Stimulated activated CD8-positive, alpha-beta memory T cell treated with anti-CD3 and anti-CD28 coated beads, Interleukin-7, amount 100 ng/mL, for 24 hours (primary cell): Measurements from ENCODE around the gene NOX5.

ENCODE experiments used
- DNase-seq: peaks from one replicate; pipeline ENCODE4 v3.0.0-alpha.2; 2020; ENCODE audit warnings: low read depth

Gene NOX5

DNA sequence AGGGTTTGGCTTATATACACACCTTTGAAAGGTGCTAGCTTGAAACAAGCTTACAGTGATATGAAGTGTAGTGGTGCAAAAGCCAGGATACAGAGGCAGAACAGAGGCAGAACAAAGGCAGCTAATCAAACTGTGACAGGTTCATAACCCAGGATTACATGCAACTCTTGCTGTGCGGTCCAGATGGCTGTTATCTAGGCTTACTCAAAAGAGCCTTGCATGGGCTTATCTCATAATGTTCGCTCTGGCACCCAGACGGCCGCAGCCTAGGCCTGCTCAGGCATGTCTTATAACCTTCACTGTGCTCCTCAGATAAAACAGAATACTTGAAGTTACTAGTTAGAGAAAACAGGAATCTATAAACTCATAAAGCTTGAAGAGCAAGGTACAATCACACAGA, 22.8 kb upstream of the NOX5 start:
- DNase-seq: no peak

DNA sequence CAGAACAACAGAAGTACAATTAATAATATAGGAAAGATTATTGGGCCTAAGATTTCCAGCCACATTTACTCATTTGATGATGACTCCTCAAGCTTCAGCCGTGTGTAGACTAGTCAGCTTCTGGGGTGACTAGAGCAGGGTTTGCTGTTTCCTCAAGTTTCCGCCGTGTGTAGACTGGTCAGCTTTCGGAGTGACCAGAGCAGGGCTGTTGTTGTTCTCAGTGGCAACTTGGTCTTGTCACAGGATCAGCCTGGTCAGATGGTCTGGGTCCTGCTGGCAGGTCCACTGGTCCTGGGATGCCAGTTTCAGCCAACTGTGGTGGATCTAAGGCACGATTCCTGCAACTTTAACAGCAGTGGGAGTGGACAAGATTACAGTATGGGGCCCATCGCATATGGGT, 21.8 kb upstream of the NOX5 start:
- no peak for DNase-seq

DNA sequence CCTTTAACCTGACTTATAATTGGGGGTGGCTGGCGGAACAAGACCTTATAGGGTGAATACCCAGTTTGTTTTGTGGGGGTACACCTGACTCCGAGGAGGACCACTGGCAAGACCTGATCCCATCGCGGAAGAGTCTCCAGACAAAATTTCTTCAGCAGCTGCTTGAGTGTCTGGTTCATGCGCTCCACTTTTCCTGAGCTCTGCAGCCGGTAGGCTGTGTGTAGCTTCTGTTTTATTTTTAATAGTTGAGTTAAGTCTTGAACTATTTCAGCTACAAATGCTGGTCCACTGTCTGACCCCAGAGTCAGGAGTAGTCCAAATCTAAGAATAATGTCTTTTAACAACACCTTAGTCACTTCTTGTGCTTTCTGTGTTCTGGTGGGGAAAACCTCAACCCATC, 21.2 kb upstream of the NOX5 start:
- no peak for DNase-seq

DNA sequence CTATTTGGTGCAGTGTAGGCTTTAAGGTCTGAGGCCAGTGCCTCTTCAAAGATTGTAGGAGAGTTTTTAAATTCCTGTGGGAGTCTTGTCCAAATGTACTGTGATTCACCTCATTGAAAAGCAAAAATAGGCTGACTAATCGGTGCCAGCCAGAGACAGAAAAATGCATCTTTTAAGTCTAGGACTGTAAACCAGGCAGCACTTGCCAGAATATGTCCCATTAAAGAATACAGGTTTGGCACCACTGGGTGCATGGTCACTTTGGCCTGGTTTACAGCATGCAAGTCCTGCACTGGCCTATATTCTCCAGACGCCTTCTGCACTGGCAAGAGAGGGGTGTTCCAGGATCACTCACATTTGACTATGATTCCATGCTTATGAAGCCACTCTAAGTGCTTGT, 20.3 kb upstream of the NOX5 start:
- no peak for DNase-seq

DNA sequence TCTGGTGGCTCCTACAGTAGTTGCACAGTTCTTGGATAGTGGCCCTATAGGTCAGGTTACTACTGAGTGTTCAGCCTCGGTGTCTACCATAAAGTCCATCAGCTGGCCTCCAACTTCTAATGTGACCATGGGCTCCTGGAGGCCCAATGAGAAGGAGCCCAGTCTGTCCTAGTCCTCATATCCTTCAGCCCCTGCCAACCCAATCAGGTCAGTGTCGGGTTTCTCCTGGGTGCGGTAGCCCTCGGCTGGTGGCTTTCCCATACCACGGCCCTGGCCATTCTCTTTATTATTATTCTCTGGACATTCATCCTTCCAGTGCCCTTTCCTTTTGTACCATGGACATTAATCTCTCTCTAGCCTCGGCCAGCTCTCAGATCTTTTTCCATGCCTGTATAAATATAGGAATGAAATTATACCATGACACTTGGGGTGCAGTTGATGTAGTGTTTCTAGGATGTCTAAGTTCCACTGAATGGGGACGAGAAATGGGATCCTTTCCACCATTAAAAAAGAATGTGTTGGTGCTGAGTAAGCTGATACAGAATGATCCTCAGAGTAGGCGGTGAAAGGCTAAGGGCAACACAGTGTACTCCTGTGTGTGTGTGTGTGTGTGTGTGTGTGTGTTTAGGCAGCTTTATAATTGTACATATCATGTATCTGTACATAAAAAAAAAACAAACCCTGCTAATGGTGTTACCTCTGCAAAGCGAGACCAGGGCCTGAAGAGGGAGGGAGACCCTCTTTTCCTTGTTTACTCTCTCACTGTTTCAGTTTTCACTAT, 19.3 kb upstream of the NOX5 start:
- DNase-seq: no peak

DNA sequence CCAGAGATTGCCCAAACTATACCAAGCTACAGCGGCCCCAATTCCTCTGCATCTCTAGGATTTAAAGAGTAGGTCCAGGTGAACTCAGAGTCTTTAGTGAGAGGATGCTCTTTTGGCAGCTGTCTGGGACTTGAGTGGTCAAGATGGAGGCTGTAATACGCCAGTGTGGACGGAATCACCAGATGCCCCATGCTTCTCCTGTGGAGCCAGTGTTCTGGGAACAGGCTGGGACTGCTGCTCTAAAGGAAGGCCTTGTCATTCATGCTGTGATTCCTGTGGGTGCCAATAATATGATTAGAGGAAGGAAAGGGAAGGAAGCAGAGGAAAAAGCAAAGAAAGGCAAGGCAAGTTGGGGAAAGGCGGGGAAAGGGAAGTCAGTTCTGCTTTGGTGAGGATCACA, 17.4 kb upstream of the NOX5 start:
- DNase-seq: no peak

DNA sequence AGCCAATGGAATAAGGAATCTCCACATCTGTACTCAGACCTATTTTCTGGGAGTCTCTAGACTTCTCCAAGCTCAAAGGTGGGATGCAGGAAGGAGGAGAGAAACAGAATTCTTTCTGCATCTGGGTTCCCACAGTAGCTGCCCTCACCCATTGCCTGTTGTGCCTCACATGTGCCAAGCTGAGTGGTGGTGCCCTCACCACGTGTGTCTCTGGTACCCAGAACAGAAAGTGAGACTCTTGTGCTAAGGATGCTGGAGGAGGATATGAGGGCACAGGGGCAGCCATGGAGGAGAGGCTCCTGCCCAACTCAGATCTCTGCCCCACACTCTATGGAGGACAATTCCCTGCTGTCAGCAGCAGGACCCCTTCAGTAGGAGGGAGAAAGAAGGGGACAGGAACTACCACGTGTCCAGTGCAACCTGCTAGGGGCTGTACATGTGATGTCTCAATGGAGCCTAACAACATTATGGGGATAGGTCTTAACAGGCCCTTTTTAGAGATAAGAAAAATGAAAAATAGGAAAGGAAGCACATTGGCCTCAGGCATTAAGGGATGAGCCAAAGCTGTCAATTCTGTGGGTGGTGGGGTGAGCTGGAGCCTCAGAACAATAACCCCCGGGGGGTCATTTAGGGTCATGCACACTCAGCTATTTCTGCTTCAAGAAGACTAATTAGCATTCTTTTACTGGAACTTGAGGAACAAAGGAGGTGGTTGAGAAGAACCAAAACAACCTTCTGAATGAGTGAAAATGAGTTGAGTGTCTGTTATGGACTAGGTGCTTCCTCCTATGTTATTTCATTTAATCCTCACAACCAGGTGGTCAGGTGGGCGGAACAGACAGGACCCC, 16.3 kb upstream of the NOX5 start:
- DNase-seq: no peak

DNA sequence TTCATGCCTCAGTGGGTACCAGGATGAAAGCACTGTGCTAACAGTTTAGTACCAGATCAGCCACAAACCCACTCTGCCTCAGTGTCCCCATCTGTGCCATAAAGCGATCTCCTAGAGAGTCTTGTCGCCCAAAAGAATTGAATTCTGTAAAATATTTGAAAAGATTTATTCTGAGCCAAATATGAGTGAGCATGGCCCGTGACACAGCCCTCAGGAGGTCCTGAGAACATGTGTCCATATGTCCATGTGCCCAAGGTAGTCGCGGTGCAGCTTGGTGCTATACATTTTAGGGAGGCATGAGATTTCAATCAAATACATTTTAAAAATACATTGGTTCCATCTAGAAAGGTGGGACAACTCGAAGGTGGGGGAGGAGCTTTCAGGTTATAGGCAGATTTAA, 15.4 kb upstream of the NOX5 start:
- no peak for DNase-seq

DNA sequence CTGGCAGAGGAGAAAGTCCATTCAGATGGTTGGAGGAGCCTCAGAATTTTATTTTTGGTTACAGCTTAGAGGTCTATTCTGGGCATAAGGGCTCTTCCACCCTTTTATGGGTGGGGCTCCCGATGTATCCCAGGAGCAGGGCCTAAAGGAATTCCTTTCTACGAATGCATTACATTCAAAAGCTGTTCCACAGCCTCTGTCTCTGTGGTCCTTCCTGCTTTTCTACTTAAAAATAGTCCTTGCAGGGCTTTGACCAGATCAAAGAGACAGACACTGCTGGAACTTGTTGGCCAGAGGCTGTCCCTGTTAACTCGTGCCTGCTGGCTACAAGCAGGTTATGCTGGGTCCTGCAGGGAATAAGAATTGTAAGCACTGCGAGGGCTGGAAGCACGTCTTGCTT, 14.4 kb upstream of the NOX5 start:
- no peak for DNase-seq

DNA sequence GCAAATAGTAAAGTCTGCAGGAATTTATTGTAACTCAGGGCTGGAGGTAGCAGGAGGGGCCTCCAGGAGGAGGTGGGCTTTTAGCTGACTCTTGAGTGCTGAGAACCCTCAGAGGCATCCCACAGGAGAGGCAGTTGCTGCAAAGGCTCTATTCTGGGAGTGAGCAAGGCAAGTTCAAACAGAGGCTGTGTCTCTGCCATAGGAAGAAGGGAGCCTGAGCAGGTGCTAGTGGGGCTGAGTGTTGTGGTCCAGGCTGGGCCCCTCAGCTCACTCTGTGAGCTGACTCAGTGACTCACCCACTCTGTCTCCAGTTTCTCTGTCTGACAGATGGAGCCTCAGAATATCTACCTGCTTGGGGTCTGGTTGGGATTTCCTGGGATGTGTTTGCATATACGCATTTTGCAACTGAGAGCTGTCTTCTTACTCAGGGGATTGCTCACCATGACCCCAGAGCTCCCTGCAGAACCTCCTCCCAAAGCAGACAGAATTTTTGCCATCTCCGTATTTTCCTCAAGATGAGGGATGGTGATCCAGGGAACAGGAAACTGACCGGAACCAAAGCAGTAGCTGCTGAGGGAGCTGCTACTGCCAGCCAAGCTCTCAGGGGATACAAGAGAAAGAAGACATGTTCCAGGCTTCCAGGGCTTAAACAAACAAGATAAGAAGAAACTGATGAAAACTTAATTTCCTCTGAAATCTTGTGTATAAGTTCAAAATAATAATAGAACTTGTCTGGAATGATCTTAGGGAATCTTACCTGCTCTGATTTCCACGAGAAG, 13.6 kb upstream of the NOX5 start:
- no peak for DNase-seq

DNA sequence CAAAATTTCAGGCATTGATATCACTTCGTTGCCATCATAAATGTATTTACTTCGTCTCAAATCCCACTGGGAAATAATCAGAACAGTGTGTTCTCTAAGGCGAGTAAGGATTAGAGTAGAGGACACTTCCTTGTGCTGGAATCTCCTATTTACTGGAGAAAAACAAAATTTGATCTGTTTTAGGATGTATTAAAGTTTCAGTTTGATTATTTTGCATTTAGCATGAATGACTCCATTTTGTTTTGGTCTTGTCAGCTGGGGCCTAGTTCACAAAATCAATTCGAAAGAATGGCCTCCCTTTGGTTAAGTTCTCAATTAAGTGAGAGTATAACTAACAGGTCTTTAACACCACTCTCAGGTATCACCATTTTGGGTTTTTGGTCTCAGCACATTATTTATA, 11.7 kb upstream of the NOX5 start:
- DNase-seq: no peak

DNA sequence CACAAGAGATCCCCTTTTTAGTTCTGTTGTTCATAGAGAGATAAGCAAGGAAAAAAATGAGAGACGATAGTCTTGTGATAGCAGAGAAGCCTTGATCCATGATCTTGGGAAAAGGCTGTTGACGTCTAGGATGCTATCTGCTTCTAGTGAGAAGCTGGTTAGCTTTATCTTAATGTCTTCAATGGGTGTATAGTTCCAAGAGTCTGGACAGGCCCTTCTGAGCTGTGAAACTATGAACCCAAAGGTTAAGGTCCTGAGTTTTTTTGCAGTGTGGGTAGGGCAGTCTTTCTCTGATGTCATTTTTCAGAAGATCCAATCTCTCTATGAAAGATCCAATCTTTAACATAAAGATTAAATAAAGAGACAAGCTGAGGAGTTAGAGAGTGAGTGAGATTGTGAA, 10.5 kb upstream of the NOX5 start:
- no peak for DNase-seq

DNA sequence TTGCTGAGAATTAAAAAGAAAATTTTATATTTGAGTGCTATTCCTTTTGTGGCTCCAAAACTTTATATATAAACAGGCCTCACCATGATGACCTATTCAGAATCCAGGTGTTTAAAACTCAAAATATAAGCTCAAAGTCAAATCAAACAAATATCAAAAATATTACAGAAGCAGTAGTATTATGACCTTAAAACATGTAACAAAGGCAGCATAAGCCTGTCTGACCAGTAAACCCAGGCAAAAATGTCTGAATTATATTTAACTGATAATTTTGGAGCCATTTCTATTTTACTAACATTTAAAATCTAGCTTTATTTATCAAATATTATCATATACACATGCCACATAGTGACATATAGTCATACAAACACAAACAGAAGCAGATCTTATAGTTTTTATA, 6.4 kb upstream of the NOX5 start:
- DNase-seq: no peak

DNA sequence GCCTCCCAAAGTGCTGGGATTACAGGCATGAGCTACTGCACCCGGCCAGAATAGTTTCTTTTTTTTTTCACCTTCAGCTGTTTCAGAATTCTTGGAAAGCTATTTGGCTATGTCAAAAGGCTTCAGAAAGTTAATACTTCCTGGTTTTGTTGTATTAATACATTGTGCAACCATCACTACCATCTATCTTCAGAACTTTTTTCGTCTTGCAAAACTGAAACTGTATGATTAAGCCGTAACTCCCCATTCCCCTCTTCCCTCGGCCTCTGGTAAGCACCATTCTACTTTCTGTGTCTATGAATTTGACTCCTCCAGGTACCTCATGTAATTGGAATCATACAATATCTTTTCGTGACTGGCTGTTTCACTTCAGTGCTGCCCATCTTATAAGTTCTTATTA, 5.2 kb upstream of the NOX5 start:
- DNase-seq: no peak

DNA sequence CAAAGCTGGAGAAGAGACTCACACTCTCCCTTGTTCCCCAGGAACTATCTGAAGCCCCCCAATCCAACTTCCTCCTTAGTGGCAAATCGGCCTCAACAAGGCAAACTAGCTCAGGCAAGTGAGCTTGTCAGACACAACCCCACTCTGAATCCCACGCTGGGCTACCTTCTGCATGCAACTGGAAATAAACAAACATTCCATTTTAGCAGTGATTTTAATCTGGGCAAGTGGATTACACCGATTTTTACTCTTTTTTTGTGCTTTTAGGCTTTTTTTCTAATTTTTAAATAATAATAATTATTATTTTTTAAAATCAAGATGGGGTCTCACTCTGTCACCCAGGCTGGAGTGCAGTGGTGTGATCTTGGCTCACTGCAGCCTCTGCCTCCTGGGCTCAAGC, 2.9 kb upstream of the NOX5 start:
- no peak for DNase-seq

DNA sequence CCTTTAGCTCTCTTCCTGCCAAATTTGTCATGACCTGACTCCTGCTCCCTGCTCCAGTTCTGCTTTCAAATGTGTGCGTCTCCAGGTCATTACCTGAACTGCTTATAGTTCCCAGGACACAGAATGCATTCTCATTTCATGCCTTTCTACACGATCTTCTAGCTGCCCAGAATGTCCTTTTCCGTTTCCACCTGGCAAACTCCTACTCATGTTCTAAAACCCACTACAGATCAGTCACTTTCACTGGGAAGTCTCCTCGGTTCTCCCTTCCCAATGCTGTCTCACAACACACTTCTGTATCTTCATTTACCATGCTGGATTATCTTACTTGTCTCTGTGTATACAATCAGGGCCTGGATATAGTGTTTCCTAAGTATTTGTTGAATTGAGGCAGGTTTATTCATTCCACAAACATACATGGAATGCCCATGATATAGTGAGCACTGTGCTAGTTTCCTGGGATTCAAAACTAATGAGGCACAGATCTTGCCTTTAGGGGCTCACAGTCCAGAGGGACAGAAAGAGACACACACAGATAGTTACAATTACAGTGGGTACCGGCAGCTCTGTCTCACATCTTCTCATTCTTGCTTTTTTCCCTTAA, 1.6 kb upstream of the NOX5 start:
- DNase-seq: no peak

DNA sequence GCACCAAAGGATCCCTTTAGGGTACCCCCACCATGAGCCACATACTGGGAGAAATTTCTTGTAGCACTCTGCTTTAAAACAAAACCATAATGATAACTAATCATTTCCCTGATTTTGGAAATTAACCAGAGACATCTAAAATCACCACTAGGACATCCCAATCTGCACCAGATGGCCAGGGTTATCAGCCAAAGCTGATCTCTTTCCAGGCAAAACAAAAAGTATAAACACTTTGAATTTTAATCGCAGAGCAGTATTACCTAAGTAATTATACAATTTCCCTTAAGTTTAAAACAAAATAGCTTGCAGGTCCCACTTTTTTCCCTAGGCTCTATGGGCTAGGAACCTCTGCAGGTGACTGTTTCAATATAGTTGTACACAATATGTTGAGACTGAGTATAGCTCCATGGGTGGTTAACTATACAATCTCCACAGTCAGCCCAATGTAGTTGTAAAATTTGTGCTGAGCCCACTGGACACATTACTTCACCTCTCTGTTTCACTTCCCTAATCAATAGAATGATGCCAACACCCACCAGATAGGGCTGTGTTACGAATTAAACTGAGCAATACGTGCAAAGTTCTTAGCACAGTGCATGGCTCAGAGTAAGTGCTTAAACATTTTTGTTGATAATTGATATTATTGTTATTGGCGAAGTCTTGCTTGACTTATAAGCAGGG, 629 bp upstream of the NOX5 start:
- DNase-seq: no peak

DNA sequence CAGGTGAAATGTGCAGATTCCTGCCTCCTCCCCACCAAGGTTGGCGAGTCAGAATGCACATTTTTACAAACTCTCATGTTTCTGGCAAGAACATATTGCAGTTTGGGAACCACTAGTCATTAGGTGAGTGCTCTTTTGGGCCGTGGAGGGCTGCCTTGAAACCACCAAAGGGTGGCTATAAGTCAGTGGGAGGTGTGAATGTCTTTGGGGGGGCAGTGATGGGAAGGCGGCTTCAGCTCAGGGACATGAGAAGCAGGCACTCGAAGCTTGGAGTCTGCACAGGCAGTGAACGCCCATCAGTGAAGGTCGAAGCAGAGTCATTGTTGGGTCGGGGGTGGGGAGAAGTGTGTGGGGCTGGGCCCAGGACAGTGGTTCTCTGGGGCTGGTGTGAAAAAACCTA, 1.1 kb downstream of the NOX5 start:
- no peak for DNase-seq

DNA sequence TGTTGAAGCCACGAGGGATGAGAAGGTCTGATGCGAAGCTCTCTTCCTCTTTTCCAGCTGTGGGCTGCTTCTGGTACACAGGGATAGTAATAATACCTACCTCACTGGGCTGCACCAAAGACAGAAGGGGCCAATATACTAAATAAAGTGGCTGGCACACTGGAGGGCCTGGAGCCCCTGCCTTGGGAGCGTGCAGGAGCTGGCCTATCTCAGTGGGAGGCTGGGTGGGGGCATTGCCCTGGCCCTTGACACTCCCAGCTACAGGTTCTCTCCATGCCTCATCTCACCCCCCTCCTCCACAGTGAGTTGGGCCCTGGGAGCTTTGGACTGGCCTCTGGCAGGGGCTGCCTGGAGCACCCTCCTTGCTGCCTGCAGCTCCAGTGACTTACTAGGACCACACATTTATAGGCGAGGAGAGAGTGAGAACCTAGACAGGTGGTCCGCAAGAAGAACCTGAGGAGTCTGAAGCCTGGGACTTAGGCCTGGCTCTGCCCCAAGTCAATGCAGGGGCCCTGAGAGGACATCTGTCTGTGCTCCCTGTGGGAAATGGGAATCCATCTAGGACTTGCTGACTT, 1.6 kb downstream of the NOX5 start:
- no peak for DNase-seq

DNA sequence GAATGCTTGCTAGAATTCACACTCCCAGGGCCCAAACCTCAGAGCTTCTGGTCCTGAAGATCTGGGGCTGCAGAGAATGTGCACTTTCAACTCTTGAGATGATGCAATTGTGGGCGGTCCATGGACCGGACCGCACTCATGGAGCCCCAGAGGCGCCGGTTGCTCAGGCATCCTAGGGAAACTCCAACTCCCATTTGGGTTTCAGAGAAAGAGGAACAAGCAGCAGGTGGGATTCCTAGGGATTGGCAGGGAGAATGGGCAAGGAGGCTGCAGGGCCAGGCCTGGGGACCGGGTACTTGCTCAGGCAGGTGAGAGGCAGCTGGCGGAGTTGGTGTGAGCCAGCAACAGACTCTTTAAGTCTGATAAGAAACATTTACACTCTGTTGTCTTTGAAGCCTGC, 3.5 kb downstream of the NOX5 start:
- no peak for DNase-seq

DNA sequence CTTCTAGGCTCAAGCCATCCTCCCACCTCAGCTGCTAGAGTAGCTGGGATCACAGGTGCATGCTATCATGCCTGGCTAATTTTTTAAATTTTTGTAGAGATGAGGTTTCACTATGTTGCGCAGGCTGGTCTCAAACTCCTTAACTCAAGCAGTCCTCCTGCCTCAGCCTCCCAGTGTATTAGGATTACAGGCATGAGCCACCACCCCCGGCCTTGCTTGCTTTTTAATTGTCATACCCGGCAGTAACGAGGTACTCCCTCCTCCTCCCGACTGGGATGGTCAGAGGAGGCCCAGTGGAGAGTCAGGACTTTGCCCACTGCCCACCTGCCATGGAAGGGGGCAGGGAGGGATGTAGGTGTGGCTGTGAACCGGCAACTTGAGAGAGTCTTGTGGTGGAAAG, 4.5 kb downstream of the NOX5 start:
- no peak for DNase-seq

DNA sequence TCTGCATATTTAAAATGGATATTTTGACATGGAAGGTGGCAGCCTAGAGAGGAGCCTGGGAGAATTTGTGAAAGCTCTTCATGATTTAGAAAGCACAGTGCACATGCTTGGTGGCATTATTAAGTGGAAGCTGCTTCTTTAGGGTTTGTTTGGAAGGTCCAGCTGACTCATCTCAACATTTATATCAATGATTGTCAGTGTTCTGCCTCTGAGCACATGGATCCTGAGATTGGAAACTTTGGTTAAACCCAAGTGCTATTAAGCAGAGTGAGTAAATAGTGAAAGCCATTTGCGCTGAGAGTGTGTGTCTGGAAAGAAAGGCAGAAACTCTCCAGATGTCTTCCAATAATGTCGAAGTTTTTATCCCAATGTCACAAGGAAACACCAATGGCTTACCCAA, 7.4 kb downstream of the NOX5 start:
- DNase-seq: no peak
